Measurements from ENCODE around the gene GPR135.

DNA sequence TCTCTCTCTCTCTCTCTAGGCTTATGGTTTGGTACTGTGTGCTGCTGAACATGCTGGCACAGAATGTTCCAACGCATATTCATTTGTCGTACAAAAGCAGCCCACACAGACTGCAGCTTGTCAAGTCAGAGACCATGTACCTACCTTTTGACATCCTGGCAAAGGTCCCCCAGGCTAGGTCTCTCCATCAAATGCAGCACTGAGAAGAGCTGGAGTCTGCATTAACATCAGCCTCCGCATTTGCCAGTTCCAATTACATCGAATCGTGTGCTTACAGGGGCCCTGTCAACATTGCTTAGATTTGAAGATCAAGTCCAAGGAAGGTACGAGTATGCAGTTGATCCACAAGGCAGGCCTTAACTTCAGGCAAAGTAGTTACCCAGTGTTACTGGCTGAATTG lies 47.9 kb downstream of the GPR135 start:
- TF ChIP-seq, protein P1, sequence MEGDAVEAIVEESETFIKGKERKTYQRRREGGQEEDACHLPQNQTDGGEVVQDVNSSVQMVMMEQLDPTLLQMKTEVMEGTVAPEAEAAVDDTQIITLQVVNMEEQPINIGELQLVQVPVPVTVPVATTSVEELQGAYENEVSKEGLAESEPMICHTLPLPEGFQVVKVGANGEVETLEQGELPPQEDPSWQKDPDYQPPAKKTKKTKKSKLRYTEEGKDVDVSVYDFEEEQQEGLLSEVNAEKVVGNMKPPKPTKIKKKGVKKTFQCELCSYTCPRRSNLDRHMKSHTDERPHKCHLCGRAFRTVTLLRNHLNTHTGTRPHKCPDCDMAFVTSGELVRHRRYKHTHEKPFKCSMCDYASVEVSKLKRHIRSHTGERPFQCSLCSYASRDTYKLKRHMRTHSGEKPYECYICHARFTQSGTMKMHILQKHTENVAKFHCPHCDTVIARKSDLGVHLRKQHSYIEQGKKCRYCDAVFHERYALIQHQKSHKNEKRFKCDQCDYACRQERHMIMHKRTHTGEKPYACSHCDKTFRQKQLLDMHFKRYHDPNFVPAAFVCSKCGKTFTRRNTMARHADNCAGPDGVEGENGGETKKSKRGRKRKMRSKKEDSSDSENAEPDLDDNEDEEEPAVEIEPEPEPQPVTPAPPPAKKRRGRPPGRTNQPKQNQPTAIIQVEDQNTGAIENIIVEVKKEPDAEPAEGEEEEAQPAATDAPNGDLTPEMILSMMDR (IDR thresholded peaks at IDR 0.05; ENCODE audit: low read depth, low read length, poor library complexity, severe bottlenecking) = no peak
- TF ChIP-seq EZH2phosphoT487 (IDR thresholded peaks at IDR 0.05; ENCODE audit: borderline replicate concordance, low read length) = no peak
